ENCODE measurements around the gene NCOA1.
A peak's percentile ranks its signal among the peaks of the same experiment; 100 is the strongest.

Gene NCOA1

GRCh38 chr2:24712296-24712695 is 221.2 kb downstream of the NCOA1 start:
- no peak for DNase-seq

GRCh38 chr2:24717263-24717951 is 226.4 kb downstream of the NCOA1 start:
- DNase-seq, result no peak

- DNase-seq, result no peak
Measured at GRCh38 chr2:24720310-24720709, 229.3 kb downstream of the NCOA1 start.

- peak; percentile 70 for DNase-seq
Measured at GRCh38 chr2:24721470-24721869, 230.4 kb downstream of the NCOA1 start.

GRCh38 chr2:24722141-24722790 is 231.2 kb downstream of the NCOA1 start:
- DNase-seq, result no peak

- no peak for DNase-seq
Measured at GRCh38 chr2:24723191-24723590, 232.1 kb downstream of the NCOA1 start.

- DNase-seq, result no peak
Measured at GRCh38 chr2:24723665-24724064, 232.6 kb downstream of the NCOA1 start.

GRCh38 chr2:24724111-24724775 is 233.2 kb downstream of the NCOA1 start:
- no peak for DNase-seq

GRCh38 chr2:24725956-24726355 is 234.9 kb downstream of the NCOA1 start:
- no peak for DNase-seq

- DNase-seq, result no peak
Measured at GRCh38 chr2:24730481-24730880, 239.4 kb downstream of the NCOA1 start.

GRCh38 chr2:24731040-24731439 is 240.0 kb downstream of the NCOA1 start:
- no peak for DNase-seq

- DNase-seq, result no peak
Measured at GRCh38 chr2:24731923-24732322, 240.9 kb downstream of the NCOA1 start.

- DNase-seq, result no peak
Measured at GRCh38 chr2:24734741-24735140, 243.7 kb downstream of the NCOA1 start.

GRCh38 chr2:24739354-24740025 is 248.4 kb downstream of the NCOA1 start:
- DNase-seq, result no peak

GRCh38 chr2:24740142-24740541 is 249.1 kb downstream of the NCOA1 start:
- DNase-seq, result no peak

GRCh38 chr2:24742730-24743129 is 251.7 kb downstream of the NCOA1 start:
- no peak for DNase-seq

GRCh38 chr2:24743924-24744323 is 252.9 kb downstream of the NCOA1 start:
- no peak for DNase-seq

- no peak for DNase-seq
Measured at GRCh38 chr2:24744356-24744755, 253.3 kb downstream of the NCOA1 start.

GRCh38 chr2:24745825-24746224 is 254.8 kb downstream of the NCOA1 start:
- no peak for DNase-seq

- no peak for DNase-seq
Measured at GRCh38 chr2:24747299-24747698, 256.2 kb downstream of the NCOA1 start.

- no peak for DNase-seq
Measured at GRCh38 chr2:24749069-24749691, 258.1 kb downstream of the NCOA1 start.

GRCh38 chr2:24754985-24755705 is 264.1 kb downstream of the NCOA1 start:
- no peak for DNase-seq

Data from NCI-H1105 treated with DMSO at 0.1 percent for 48 hours (cell line).